ENCODE data around the gene KIF5C.
"Not testable (repeated sequence)": the region's sequence is repeated elsewhere in the genome, so short reads cannot be mapped to it uniquely, and the experiment has no call there.

KIF5C gene

DNA sequence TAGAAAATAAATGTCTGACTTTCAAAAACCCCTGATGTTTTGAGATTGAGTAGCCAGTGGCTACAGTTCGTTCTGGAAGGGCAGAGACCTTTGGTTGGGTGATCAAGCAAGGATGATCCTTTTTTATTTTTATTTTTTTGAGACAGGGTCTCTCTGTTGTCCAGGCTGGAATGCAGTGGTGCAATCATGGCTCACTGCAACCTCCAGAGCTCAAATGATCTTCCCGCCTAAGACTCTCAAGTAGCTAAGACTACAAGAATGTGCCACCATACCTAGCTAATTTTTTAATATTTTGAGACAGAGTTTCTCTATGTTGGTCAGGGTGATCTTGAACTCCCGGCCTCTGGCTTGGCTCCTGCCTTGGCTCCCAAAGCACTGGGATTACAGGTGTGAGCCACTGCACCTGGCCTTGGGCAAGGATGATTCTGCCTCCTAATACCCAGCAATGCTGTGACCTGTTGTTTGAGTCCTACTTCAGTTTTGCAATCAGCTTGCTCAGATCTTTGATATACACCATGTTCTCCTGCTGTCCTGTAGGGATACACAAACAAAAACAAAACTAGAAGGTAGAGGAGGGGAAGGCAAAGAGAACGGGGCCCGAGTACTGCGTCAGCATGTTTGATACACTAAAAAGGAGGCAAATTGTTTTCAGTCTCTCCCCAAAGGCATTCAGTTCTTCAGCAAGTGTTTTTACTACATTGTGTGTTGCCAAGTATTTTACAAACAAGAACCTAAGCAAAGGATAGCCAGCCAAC, 104.3 kb downstream of the KIF5C start:
- no peak overlapping the region for H3K4me3 ChIP-seq (ENCODE audit: low read depth, low read length, poor library complexity, severe bottlenecking)
- H2AFZ ChIP-seq (ENCODE audit: low read length) = no peak overlapping the region
- H3K9ac ChIP-seq (ENCODE audit: low read length) = no peak overlapping the region
- no peak overlapping the region for H3K4me2 ChIP-seq (ENCODE audit: low read length)
- TF ChIP-seq EZH2 (IDR thresholded peaks at IDR 0.05; ENCODE audit: borderline replicate concordance, low read length) = no peak
- TF ChIP-seq, protein P1, sequence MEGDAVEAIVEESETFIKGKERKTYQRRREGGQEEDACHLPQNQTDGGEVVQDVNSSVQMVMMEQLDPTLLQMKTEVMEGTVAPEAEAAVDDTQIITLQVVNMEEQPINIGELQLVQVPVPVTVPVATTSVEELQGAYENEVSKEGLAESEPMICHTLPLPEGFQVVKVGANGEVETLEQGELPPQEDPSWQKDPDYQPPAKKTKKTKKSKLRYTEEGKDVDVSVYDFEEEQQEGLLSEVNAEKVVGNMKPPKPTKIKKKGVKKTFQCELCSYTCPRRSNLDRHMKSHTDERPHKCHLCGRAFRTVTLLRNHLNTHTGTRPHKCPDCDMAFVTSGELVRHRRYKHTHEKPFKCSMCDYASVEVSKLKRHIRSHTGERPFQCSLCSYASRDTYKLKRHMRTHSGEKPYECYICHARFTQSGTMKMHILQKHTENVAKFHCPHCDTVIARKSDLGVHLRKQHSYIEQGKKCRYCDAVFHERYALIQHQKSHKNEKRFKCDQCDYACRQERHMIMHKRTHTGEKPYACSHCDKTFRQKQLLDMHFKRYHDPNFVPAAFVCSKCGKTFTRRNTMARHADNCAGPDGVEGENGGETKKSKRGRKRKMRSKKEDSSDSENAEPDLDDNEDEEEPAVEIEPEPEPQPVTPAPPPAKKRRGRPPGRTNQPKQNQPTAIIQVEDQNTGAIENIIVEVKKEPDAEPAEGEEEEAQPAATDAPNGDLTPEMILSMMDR (IDR thresholded peaks at IDR 0.05; ENCODE audit: low read length) = no peak
- no peaks in the 10 kb centered on the region for H4K20me1 ChIP-seq (ENCODE audit: insufficient read depth, low read length)
- H3K9me3 ChIP-seq (ENCODE audit: low read length) = no peaks in the 10 kb centered on the region
- H3F3A ChIP-seq (ENCODE audit: insufficient read depth, low read length) = no peaks in the 10 kb centered on the region
- H3K9me2 ChIP-seq (ENCODE audit: low read depth, low read length) = no peaks in the 10 kb centered on the region
- no peaks in the 10 kb centered on the region; the same call in 1 of the 2 replicates for H3K36me3 ChIP-seq (ENCODE audit: insufficient read depth, low read length)
- no peaks in the 10 kb centered on the region for H3K27me3 ChIP-seq (ENCODE audit: insufficient read depth, low read length)
- no peaks in the 10 kb centered on the region for H3K4me1 ChIP-seq (ENCODE audit: insufficient read depth, low read length, severe bottlenecking)
- H3K27ac ChIP-seq (ENCODE audit: low read depth, low read length, poor library complexity, severe bottlenecking) = no peak overlapping the region
- H3K79me2 ChIP-seq (ENCODE audit: insufficient read depth, low read length) = no peaks in the 10 kb centered on the region

DNA sequence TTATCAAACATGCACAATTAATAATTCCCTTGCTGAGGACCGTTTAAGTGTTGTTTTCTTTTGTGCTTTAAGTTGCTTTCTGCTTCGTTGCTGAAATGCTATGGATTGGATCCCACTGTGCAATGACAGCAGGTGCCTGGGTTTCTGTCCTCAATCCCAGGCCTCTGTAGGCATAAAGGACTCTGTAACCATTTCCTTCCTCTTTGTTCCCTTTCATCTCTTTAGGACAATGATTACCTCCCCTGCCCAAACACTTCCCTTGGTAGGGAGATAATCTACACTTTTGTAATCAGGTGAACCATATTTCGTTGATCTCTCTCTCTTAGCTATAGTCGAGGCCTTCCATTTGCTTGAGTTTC, 104.9 kb downstream of the KIF5C start:
- Histone ChIP-seq H3K4me2 (ENCODE audit: low read length) (no peak overlapping the region), H3K27me3 (ENCODE audit: insufficient read depth, low read length) (no peaks in the 10 kb centered on the region), H3K9me3 (ENCODE audit: low read length) (no peaks in the 10 kb centered on the region), H3K27ac (ENCODE audit: low read depth, low read length, poor library complexity, severe bottlenecking) (no peak overlapping the region), H4K20me1 (ENCODE audit: insufficient read depth, low read length) (no peaks in the 10 kb centered on the region), H3K9me2 (ENCODE audit: low read depth, low read length) (no peaks in the 10 kb centered on the region), H2AFZ (ENCODE audit: low read length) (no peak overlapping the region), H3K4me1 (ENCODE audit: insufficient read depth, low read length, severe bottlenecking) (no peaks in the 10 kb centered on the region), H3K9ac (ENCODE audit: low read length) (no peak overlapping the region), H3K36me3 (ENCODE audit: insufficient read depth, low read length) (no peaks in the 10 kb centered on the region; the same call in 1 of the 2 replicates), H3F3A (ENCODE audit: insufficient read depth, low read length) (no peaks in the 10 kb centered on the region), H3K79me2 (ENCODE audit: insufficient read depth, low read length) (no peaks in the 10 kb centered on the region), H3K4me3 (ENCODE audit: low read depth, low read length, poor library complexity, severe bottlenecking) (no peak overlapping the region)
- TF ChIP-seq, protein P1 (IDR thresholded peaks at IDR 0.05; ENCODE audit: low read length) = no peak
- no peak for TF ChIP-seq EZH2 (IDR thresholded peaks at IDR 0.05; ENCODE audit: borderline replicate concordance, low read length)

DNA sequence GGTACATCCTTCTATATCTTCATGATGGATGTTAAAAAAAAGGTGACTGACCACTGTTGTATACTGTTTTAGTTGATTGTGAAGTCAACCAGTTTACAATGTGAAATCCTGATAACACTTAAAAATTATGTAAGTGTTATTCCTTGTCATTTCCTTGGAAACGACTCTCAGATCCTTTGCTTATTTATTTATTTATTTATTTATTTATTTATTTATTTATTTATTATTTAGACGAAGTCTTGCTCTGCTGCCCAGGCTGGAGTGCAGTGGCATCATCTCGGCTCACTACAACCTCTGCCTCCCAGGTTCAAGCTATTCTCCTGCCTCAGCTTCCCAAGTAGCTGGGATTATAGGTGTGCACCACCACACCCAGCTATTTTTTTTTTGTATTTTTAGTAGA, 105.5 kb downstream of the KIF5C start:
- not testable (repeated sequence) for H3K27ac ChIP-seq (ENCODE audit: low read depth, low read length, poor library complexity, severe bottlenecking); H4K20me1 ChIP-seq (ENCODE audit: insufficient read depth, low read length); H2AFZ ChIP-seq (ENCODE audit: low read length); H3K36me3 ChIP-seq (ENCODE audit: insufficient read depth, low read length); H3K4me3 ChIP-seq (ENCODE audit: low read depth, low read length, poor library complexity, severe bottlenecking); H3F3A ChIP-seq (ENCODE audit: insufficient read depth, low read length); H3K27me3 ChIP-seq (ENCODE audit: insufficient read depth, low read length); H3K9me3 ChIP-seq (ENCODE audit: low read length); H3K4me1 ChIP-seq (ENCODE audit: insufficient read depth, low read length, severe bottlenecking); H3K4me2 ChIP-seq (ENCODE audit: low read length); H3K79me2 ChIP-seq (ENCODE audit: insufficient read depth, low read length); H3K9ac ChIP-seq (ENCODE audit: low read length); H3K9me2 ChIP-seq (ENCODE audit: low read depth, low read length)

DNA sequence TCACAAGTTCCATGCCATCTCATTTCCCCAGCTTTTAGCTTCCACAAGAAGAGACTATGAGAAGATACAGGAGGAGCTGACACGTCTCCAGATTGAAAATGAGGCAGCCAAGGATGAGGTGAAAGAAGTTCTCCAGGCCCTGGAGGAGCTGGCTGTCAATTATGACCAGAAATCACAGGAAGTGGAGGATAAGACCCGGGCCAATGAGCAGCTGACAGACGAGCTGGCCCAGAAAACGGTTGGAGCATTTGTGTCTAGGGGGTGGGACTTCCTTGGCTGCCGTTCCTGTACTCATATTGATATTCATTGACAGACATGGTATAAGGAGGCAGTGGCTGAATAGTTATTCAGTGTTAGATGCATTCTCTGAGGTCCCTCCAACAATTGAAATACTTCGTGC, 106.3 kb downstream of the KIF5C start:
- no peaks in the 10 kb centered on the region for H3F3A ChIP-seq (ENCODE audit: insufficient read depth, low read length)
- no peaks in the 10 kb centered on the region for H3K9me3 ChIP-seq (ENCODE audit: low read length)
- H3K27me3 ChIP-seq (ENCODE audit: insufficient read depth, low read length) = no peaks in the 10 kb centered on the region
- H3K4me2 ChIP-seq (ENCODE audit: low read length) = no peak overlapping the region
- no peaks in the 10 kb centered on the region for H3K79me2 ChIP-seq (ENCODE audit: insufficient read depth, low read length)
- no peak overlapping the region for H3K4me3 ChIP-seq (ENCODE audit: low read depth, low read length, poor library complexity, severe bottlenecking)
- TF ChIP-seq, protein P1 (IDR thresholded peaks at IDR 0.05; ENCODE audit: low read length) = no peak
- TF ChIP-seq EZH2 (IDR thresholded peaks at IDR 0.05; ENCODE audit: borderline replicate concordance, low read length) = no peak
- H3K4me1 ChIP-seq (ENCODE audit: insufficient read depth, low read length, severe bottlenecking) = no peaks in the 10 kb centered on the region
- no peak overlapping the region for H3K9ac ChIP-seq (ENCODE audit: low read length)
- no peaks in the 10 kb centered on the region; the same call in 1 of the 2 replicates for H3K36me3 ChIP-seq (ENCODE audit: insufficient read depth, low read length)
- no peaks in the 10 kb centered on the region for H3K9me2 ChIP-seq (ENCODE audit: low read depth, low read length)
- no peaks in the 10 kb centered on the region for H4K20me1 ChIP-seq (ENCODE audit: insufficient read depth, low read length)
- no peak overlapping the region for H2AFZ ChIP-seq (ENCODE audit: low read length)
- no peak overlapping the region for H3K27ac ChIP-seq (ENCODE audit: low read depth, low read length, poor library complexity, severe bottlenecking)

All from OCI-LY1 (cell line).